Nephron progenitor cell (in vitro differentiated cells): ENCODE measurements around the gene MTHFD1L.
"Not testable (repeated sequence)": the region's sequence is repeated elsewhere in the genome, so short reads cannot be mapped to it uniquely, and the experiment has no call there.

ENCODE experiments used
- DNase-seq: peaks from one replicate; pipeline ENCODE4 v3.0.0; 2021
- H3K27ac Mint-ChIP-seq: 2 replicates; pipeline ENCODE4 v1.8.0; 2021; ENCODE audit warnings: mild to moderate bottlenecking, moderate library complexity, mixed read lengths
- H3K27me3 Mint-ChIP-seq: 2 replicates; pipeline ENCODE4 v1.8.0; 2021; ENCODE audit warnings: mild to moderate bottlenecking, low read depth, mixed read lengths; ENCODE audit not compliant: poor library complexity
- H3K36me3 Mint-ChIP-seq: 2 replicates; pipeline ENCODE4 v1.8.0; 2021; ENCODE audit warnings: low read depth, mixed read lengths
- H3K4me1 Mint-ChIP-seq: 2 replicates; pipeline ENCODE4 v1.8.0; 2021; ENCODE audit warnings: mixed read lengths
- H3K4me3 Mint-ChIP-seq: 2 replicates; pipeline ENCODE4 v1.8.0; 2021; ENCODE audit warnings: mild to moderate bottlenecking, moderate library complexity, mixed read lengths
- H3K9me3 Mint-ChIP-seq: 2 replicates; pipeline ENCODE4 v1.8.0; 2021; ENCODE audit warnings: mild to moderate bottlenecking, moderate library complexity, mixed read lengths
- CTCF ChIP-seq: fragments of 200-600 bp; sonication (generic); IDR thresholded peaks from 2 replicates; pipeline ENCODE4 v1.5.0; 2021; ENCODE audit warnings: antibody characterized with exemption

MTHFD1L gene

GRCh38 chr6:150865406-150866146, at the start of gene MTHFD1L:
MTHFD1L (plus strand) TSS chr6:150865702; CDS start chr6:150865823, 121 bp downstream.
- peaks cover 3% of the 10 kb centered on the region for H3K27me3 Mint-ChIP-seq
- H3K36me3 Mint-ChIP-seq: no peaks in the 10 kb centered on the region
- H3K9me3 Mint-ChIP-seq: no peaks in the 10 kb centered on the region
- peak; percentile 83 for DNase-seq
- peak within 1 kb of the TSS; percentile 69 for H3K27ac Mint-ChIP-seq
- peaks cover 16% of the 10 kb centered on the region for H3K4me1 Mint-ChIP-seq
- H3K4me3 Mint-ChIP-seq: peak within 1 kb of the TSS; percentile 100
- peak; percentile 33 for TF ChIP-seq CTCF

- H3K4me1 Mint-ChIP-seq: peaks cover 27% of the 10 kb centered on the region
- DNase-seq, H3K9me3 Mint-ChIP-seq, H3K27ac Mint-ChIP-seq, H3K4me3 Mint-ChIP-seq: not testable (repeated sequence)
- peaks cover 50% of the 10 kb centered on the region for H3K36me3 Mint-ChIP-seq
- H3K27me3 Mint-ChIP-seq: peaks cover 21% of the 10 kb centered on the region
Measured at GRCh38 chr6:150816554-150816953, 48.9 kb upstream of the MTHFD1L start.

- peaks cover 29% of the 10 kb centered on the region for H3K36me3 Mint-ChIP-seq
- DNase-seq: no peak
Measured at GRCh38 chr6:150822932-150823331, 42.6 kb upstream of the MTHFD1L start.

GRCh38 chr6:150826788-150827187, 38.7 kb upstream of the MTHFD1L start:
- Mint-ChIP-seq H3K27me3 (peaks cover 8% of the 10 kb centered on the region), H3K9me3 (no peaks in the 10 kb centered on the region), H3K36me3 (peaks cover 15% of the 10 kb centered on the region), H3K4me3 (no peak overlapping the region), H3K27ac (no peak overlapping the region), H3K4me1 (no peaks in the 10 kb centered on the region)
- TF ChIP-seq CTCF: no peak
- DNase-seq: no peak

More at GRCh38 chr6:150822932-150823331, 42.6 kb upstream of the MTHFD1L start:
- H3K27ac Mint-ChIP-seq: no peak overlapping the region
- no peak overlapping the region for H3K4me3 Mint-ChIP-seq
- no peak for TF ChIP-seq CTCF
- no peaks in the 10 kb centered on the region for H3K4me1 Mint-ChIP-seq
- H3K27me3 Mint-ChIP-seq: peaks cover 14% of the 10 kb centered on the region
- H3K9me3 Mint-ChIP-seq: no peaks in the 10 kb centered on the region

- not testable (repeated sequence) for H3K4me1 Mint-ChIP-seq, H3K4me3 Mint-ChIP-seq, H3K27me3 Mint-ChIP-seq, DNase-seq, H3K27ac Mint-ChIP-seq, H3K9me3 Mint-ChIP-seq
- H3K36me3 Mint-ChIP-seq: peaks cover 21% of the 10 kb centered on the region
Measured at GRCh38 chr6:150828107-150828506, 37.4 kb upstream of the MTHFD1L start.

- no peak overlapping the region for H3K27ac Mint-ChIP-seq
- no peak overlapping the region for H3K4me3 Mint-ChIP-seq
- peaks cover 12% of the 10 kb centered on the region for H3K27me3 Mint-ChIP-seq
- no peak for TF ChIP-seq CTCF
- peaks cover 4% of the 10 kb centered on the region for H3K4me1 Mint-ChIP-seq
- H3K36me3 Mint-ChIP-seq: peaks cover 32% of the 10 kb centered on the region
- DNase-seq: no peak
- H3K9me3 Mint-ChIP-seq: no peaks in the 10 kb centered on the region
Measured at GRCh38 chr6:150830439-150831165, 34.9 kb upstream of the MTHFD1L start.
